GM10248 (cell line): ENCODE results near the gene OR5B17.
"Not testable (repeated sequence)": the region's sequence is repeated elsewhere in the genome, so short reads cannot be mapped to it uniquely, and the experiment has no call there.

Experiments
- CTCF ChIA-PET: fragments of 300-600 bp; sonication (Branson Sonifier 250); formaldehyde crosslinking; extraction: SDS; loops from one replicate; lab custom pipeline; 2021; ENCODE audit warnings: antibody characterized with exemption; lab: Yijun Ruan, JAX
- POLR2A ChIA-PET: fragments of 350-650 bp; sonication (Branson Sonifier 250); formaldehyde crosslinking; extraction: SDS; loops from one replicate; lab custom pipeline; 2020; ENCODE audit warnings: antibody characterized with exemption; lab: Yijun Ruan, JAX
- DNase-seq: peaks from one replicate; pipeline ENCODE4 v3.0.0; 2012; ENCODE audit errors: extremely low spot score
- TF ChIP-seq, protein P1 (sequence below): IDR thresholded peaks from 2 replicates; pipeline ENCODE4 v1.5.1; 2012; ENCODE audit warnings: mild to moderate bottlenecking, low read depth; ENCODE audit errors: extremely low read depth, missing control alignments, control extremely low read depth

The OR5B17 gene

DNA sequence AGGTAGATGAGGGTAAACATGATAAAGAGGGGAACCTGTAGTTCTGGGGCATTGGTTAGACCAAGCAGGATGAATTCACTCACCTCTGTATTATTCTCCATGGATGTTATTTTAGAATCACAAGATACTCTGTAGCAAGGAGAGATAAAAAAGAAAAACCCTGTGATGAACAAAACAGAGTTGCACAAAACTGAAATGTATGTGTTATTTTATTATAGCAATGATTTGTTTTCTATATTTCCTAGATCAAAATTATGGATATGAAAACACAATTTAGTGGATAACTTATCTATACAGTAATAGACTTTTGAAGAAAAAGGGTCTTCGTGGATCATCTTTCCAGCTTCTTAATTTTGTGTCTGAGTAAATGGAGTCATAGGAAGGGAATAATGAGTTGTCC, at the start of gene OR5B17:
Gene OR5B17, minus strand, starts transcription at position 101 of the 400 bp plus-strand sequence. Its CDS starts 0 bp downstream, at position 101.
- ChIA-PET CTCF (no interaction called here), POLR2A (no interaction called here)
- TF ChIP-seq, protein P1, sequence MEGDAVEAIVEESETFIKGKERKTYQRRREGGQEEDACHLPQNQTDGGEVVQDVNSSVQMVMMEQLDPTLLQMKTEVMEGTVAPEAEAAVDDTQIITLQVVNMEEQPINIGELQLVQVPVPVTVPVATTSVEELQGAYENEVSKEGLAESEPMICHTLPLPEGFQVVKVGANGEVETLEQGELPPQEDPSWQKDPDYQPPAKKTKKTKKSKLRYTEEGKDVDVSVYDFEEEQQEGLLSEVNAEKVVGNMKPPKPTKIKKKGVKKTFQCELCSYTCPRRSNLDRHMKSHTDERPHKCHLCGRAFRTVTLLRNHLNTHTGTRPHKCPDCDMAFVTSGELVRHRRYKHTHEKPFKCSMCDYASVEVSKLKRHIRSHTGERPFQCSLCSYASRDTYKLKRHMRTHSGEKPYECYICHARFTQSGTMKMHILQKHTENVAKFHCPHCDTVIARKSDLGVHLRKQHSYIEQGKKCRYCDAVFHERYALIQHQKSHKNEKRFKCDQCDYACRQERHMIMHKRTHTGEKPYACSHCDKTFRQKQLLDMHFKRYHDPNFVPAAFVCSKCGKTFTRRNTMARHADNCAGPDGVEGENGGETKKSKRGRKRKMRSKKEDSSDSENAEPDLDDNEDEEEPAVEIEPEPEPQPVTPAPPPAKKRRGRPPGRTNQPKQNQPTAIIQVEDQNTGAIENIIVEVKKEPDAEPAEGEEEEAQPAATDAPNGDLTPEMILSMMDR = no peak
- no peak for DNase-seq

DNA sequence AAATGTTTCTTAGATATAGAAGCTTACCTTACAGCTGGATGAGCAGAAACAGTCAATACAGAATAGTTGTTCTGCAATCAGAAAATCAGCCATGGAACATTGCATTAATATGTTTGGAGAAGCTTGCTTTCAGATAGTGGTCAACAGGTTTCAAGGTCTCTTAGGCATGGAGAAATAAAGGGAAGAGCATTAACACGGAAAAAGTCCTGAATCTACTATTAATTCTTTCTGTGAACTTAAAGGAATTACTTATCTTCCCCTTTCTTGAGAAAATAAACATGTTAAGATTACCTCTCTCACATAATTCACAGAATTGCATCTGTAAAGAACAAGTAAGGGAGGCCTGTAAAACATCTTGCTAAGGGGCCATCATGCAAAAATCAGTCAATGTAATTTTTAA, 47.9 kb upstream of the OR5B17 start, which contains the start of gene OR5B3:
Gene OR5B3, minus strand, starts transcription at position 101 of the 400 bp plus-strand sequence. CDS start 3,465 bp downstream, outside the sequence.
- POLR2A ChIA-PET = no interaction called here
- no peak for DNase-seq
- CTCF ChIA-PET = interaction anchor here (1.3 kb wide), 1 partner anchor 10 kb away, joined by 5 read pairs; no protein-coding TSS in a partner anchor
- TF ChIP-seq, protein P1 = no peak

DNA sequence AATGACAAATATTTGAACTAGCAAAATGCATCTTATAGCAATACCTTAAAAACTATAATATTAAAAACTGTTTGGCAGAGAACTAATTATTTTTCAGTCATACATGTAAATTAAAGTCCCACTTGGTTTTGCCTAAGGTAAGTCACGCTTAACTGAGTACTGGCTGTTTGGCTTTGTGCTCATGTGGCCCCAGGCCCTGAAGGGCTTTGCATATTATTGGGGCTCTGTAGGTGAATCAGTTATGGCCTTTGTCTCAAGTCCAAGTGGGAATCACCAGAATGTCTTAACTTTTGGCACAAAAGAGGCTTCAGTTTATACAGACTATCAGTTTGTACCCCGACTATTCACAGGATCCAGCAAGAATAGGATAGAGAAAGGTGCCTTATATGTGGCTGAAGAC, 40.8 kb upstream of the OR5B17 start:
- POLR2A ChIA-PET, DNase-seq, CTCF ChIA-PET: not testable (repeated sequence)

DNA sequence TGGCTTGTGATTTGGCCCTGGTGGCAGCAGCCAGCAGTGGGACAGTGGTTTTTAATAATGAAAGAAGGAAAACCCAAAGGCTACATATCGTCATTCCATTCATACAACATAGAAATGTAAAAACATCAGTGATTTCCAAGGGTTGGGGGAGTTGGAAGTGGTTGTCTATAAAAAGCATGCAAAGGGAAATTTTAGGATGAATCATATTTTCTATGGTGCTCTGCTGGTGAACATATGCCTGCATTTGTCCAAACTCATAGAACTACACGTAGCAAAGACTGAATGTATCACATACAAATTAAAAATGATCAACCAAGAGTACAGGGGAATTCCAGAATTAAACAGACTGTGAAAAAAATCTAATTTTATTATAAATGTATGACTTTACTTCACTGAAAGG, 36.7 kb upstream of the OR5B17 start:
- POLR2A ChIA-PET = no interaction called here
- TF ChIP-seq, protein P1 = no peak
- CTCF ChIA-PET = no interaction called here
- DNase-seq = no peak

DNA sequence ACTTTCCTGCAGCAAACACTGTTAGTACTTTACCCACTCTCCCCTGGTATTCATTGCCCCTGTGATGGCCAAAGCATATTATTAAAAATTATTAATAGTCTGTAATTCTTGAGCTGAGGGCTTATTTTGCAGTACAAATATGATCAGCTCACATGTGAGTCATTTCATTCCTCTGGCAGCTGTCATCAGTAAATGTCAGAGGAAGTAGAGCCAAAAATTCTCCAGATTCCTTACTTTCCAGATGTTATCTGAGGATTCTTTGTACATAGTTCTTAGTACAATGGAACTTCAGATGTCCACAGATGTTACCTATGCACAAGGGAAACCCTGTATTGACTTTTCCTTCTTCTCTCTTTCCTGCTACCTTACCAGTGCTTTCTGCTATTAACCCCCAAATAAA, 35.3 kb upstream of the OR5B17 start:
- TF ChIP-seq, protein P1 = no peak
- CTCF ChIA-PET = no interaction called here
- POLR2A ChIA-PET = no interaction called here
- DNase-seq = no peak

DNA sequence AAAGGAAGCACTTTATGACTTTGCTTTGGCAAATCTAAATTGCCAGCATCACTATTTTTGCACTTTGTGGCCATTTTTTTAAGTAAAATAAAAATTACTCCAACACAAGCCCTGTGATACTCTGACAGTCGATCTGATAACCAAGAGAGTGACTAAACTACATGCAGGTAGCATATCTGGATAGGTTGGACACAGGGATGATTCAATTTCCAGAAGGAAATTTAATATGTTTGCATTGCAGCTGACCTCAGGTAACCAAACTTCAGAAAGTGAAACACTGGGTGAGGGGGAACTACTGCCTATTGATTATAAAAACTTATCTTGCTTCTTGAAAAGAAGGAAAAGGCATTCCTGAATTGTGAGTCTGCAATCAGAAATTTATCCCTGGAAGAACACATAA, 33.9 kb upstream of the OR5B17 start:
- ChIA-PET CTCF (no interaction called here), POLR2A (no interaction called here)
- DNase-seq = no peak
- TF ChIP-seq, protein P1 = no peak

DNA sequence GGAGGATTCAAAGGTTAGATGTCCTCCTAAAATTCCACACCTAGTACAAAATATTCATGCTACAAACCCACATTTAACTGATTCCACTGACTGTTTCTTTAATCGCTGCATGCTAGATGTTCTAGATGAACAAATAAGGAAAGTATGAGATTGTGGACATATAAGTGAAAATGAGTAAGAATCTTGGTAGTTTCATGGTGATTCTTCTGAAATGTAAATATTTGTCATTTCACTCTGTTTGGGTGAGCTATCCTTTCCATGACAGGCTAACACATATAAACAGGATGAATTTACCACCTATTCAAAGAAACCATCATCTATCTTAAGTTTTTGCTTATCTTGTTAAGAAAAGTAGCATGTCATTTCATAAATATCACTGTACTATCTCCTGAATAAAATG, 33.0 kb upstream of the OR5B17 start:
- TF ChIP-seq, protein P1 = no peak
- ChIA-PET POLR2A (no interaction called here), CTCF (no interaction called here)
- DNase-seq = no peak
